IMR-90 (cell line): ENCODE measurements around the gene CTF1. TPM values are rescaled to one million over a fixed set of nuclear protein-coding genes. Genes with fewer than 3 reads are reported as not detected.

Experiments used
- ATAC-seq: fragments of 200-7000 bp; cut with Tn5 transposase; 2 replicates; pipeline ENCODE4 v1.9.1; 2020; ENCODE audit warnings: low read depth, mild to moderate bottlenecking, moderate library complexity
- BruUV-seq: library from RNA; stranded (reverse); fragments of 400-500 nt; replicated peaks from 2 replicates; lab custom pipeline; 2021; lab: Mats Ljungman, UMichigan
- CTCF ChIA-PET: fragments of 300-600 bp; formaldehyde crosslinking; extraction: SDS; loops from one replicate; lab custom pipeline; 2021; ENCODE audit warnings: antibody characterized with exemption; lab: Yijun Ruan, JAX
- POLR2A ChIA-PET: fragments of 300-600 bp; sonication (Branson Sonifier 250); formaldehyde crosslinking; loops from one replicate; lab custom pipeline; 2022; ENCODE audit warnings: antibody characterized with exemption; ENCODE audit not compliant: unreplicated experiment; lab: Charles Lee
- DNase-seq: peaks from one replicate; pipeline ENCODE4 v3.0.0; 2013
- H2AFZ ChIP-seq: replicated peaks from 2 replicates; pipeline ENCODE3; 2013; ENCODE audit warnings: low read length, mild to moderate bottlenecking; ENCODE audit not compliant: poor library complexity
- H2AK5ac ChIP-seq: 2 replicates; pipeline ENCODE4 v1.6.1; 2013; ENCODE audit warnings: low read depth, low read length, inconsistent platforms
- H2AK9ac ChIP-seq: replicated peaks from 2 replicates; pipeline ENCODE3; 2013; ENCODE audit warnings: mild to moderate bottlenecking, low read depth, low read length, moderate library complexity; ENCODE audit not compliant: poor library complexity
- H2BK120ac ChIP-seq: 2 replicates; pipeline ENCODE4 v1.6.1; 2013; ENCODE audit warnings: low read depth, low read length, inconsistent platforms
- H2BK15ac ChIP-seq: 3 replicates; pipeline ENCODE4 v1.6.1; 2013; ENCODE audit warnings: low read depth, low read length, inconsistent platforms
- H2BK20ac ChIP-seq: 2 replicates; pipeline ENCODE4 v1.6.1; 2013; ENCODE audit warnings: low read depth, mild to moderate bottlenecking, inconsistent platforms, low read length, moderate library complexity
- H2BK5ac ChIP-seq: 2 replicates; pipeline ENCODE4 v1.6.1; 2013; ENCODE audit warnings: mild to moderate bottlenecking, low read depth, low read length, inconsistent platforms; ENCODE audit not compliant: poor library complexity, severe bottlenecking
- H3K14ac ChIP-seq: replicated peaks from 2 replicates; pipeline ENCODE4 v1.6.1; 2013; ENCODE audit warnings: low read depth, low read length, inconsistent platforms
- H3K18ac ChIP-seq: 2 replicates; pipeline ENCODE4 v1.6.1; 2013; ENCODE audit warnings: low read depth, low read length, control low read depth
- H3K23ac ChIP-seq: 2 replicates; pipeline ENCODE4 v1.6.1; 2013; ENCODE audit warnings: low read depth, low read length, inconsistent platforms
- H3K27ac ChIP-seq: 2 replicates; pipeline ENCODE4 v1.5.1; 2013; ENCODE audit warnings: mild to moderate bottlenecking, control low read depth, low read length; ENCODE audit not compliant: insufficient read depth
- H3K27me3 ChIP-seq: 2 replicates; pipeline ENCODE4 v1.6.1; 2013; ENCODE audit warnings: low read length; ENCODE audit not compliant: control insufficient read depth, insufficient read depth
- H3K36me3 ChIP-seq: 2 replicates; pipeline ENCODE4 v1.6.1; 2013; ENCODE audit warnings: low read length, mixed read lengths; ENCODE audit not compliant: control insufficient read depth, insufficient read depth
- H3K4ac ChIP-seq: 2 replicates; pipeline ENCODE4 v1.6.1; 2013; ENCODE audit warnings: low read depth, low read length, inconsistent platforms
- H3K4me1 ChIP-seq: 2 replicates; pipeline ENCODE4 v1.6.1; 2013; ENCODE audit warnings: low read length, mixed read lengths; ENCODE audit not compliant: control insufficient read depth, insufficient read depth
- H3K4me2 ChIP-seq: 2 replicates; pipeline ENCODE4 v1.6.1; 2013; ENCODE audit warnings: low read depth, mild to moderate bottlenecking, control low read depth, low read length, moderate library complexity
- H3K4me3 ChIP-seq: 2 replicates; pipeline ENCODE4 v1.5.1; 2013; ENCODE audit warnings: low read depth, mild to moderate bottlenecking, control low read depth, low read length, moderate library complexity; ENCODE audit not compliant: insufficient read depth
- H3K56ac ChIP-seq: 2 replicates; pipeline ENCODE4 v1.6.1; 2013; ENCODE audit warnings: low read length, inconsistent platforms; ENCODE audit not compliant: insufficient read depth; ENCODE audit errors: extremely low read depth
- H3K79me1 ChIP-seq, 2 experiments: 2 replicates each; pipeline ENCODE4 v1.6.1; 2013; ENCODE audit warnings: low read length in 2 of 2, inconsistent platforms in 1 of 2, low read depth in 1 of 2
- H3K9ac ChIP-seq: 2 replicates; pipeline ENCODE4 v1.6.1; 2013; ENCODE audit warnings: low read depth, low read length, control low read depth
- H3K9me1 ChIP-seq: 2 replicates; pipeline ENCODE4 v1.6.1; 2013; ENCODE audit warnings: low read length, inconsistent platforms; ENCODE audit not compliant: insufficient read depth
- H3K9me3 ChIP-seq: 2 replicates; pipeline ENCODE4 v1.6.1; 2013; ENCODE audit warnings: low read length; ENCODE audit not compliant: control insufficient read depth, insufficient read depth
- H4K20me1 ChIP-seq: 2 replicates; pipeline ENCODE4 v1.6.1; 2013; ENCODE audit warnings: low read length, inconsistent platforms; ENCODE audit not compliant: insufficient read depth
- H4K5ac ChIP-seq: 2 replicates; pipeline ENCODE4 v1.6.1; 2013; ENCODE audit warnings: mild to moderate bottlenecking, low read depth, low read length, control low read depth
- H4K8ac ChIP-seq, 2 experiments: 2 replicates each; pipeline ENCODE4 v1.6.1; 2013; ENCODE audit warnings: low read depth in 2 of 2, low read length in 2 of 2, control low read depth in 1 of 2, inconsistent platforms in 1 of 2
- H4K91ac ChIP-seq: 2 replicates; pipeline ENCODE4 v1.6.1; 2013; ENCODE audit warnings: low read depth, low read length, inconsistent platforms; ENCODE audit not compliant: insufficient read depth
- BHLHE40 ChIP-seq: fragments of 150-350 bp; IDR thresholded peaks from 2 replicates; pipeline ENCODE4 v1.6.1; 2016; ENCODE audit warnings: mild to moderate bottlenecking, low read depth, low read length
- MAFK ChIP-seq: IDR thresholded peaks from 2 replicates; pipeline ENCODE4 v1.6.1; 2012; ENCODE audit warnings: low read depth, low read length, improper control_type of control experiment
- POLR2A ChIP-seq: IDR thresholded peaks from 2 replicates; pipeline ENCODE4 v1.6.1; 2012; ENCODE audit warnings: mild to moderate bottlenecking, low read depth, low read length
- RFX5 ChIP-seq: IDR thresholded peaks from 2 replicates; pipeline ENCODE4 v1.8.0; 2012; ENCODE audit warnings: low read depth, mild to moderate bottlenecking, low read length, moderate library complexity
- WGBS, 2 experiments: methylation state at CpG; one replicate each; pipeline versions ENCODE4 v1.1.5 to v1.1.7; 2013; ENCODE audit warnings: missing lambda C conversion rate in 2 of 2; ENCODE audit not compliant: insufficient read length in 1 of 2; ENCODE audit errors: extremely low coverage in 2 of 2; 5-methylcytosine and 5-hydroxymethylcytosine counted together
- dilution Hi-C: fragments of 300-500 bp; cut with HindIII; formaldehyde crosslinking; loops from one replicate; pipeline ENCODE4 v1.14.3; 2018; ENCODE audit warnings: low sequenced_read_pairs; ENCODE audit not compliant: unreplicated experiment
- in situ Hi-C: fragments of 300-500 bp; cut with MboI; formaldehyde crosslinking; loops from 3 replicates; pipeline ENCODE4 v1.14.3; 2019; ENCODE audit warnings: low sequenced_read_pairs, inconsistent platforms, mixed read lengths
- intact Hi-C: fragments of 100-400 bp; cut with micrococcal nuclease; formaldehyde crosslinking; loops from 2 replicates; pipeline ENCODE4 v1.10.0; 2022
- polyA plus RNA-seq, 3 experiments: library from polyadenylated mRNA; depleted of rRNA; stranded (reverse); fragments of >200 nt; gene quantifications; 2 replicates each; pipeline ENCODE4 v1.2.3, GENCODE V29; 2012; ENCODE audit warnings: low replicate concordance in 1 of 3
- total RNA-seq: library from RNA; depleted of rRNA; stranded (reverse); fragments of >200 nt; gene quantifications from 2 replicates; pipeline ENCODE4 v1.2.3, GENCODE V29; 2012
- TF ChIP-seq, protein P1 (sequence below): fragments of 150-350 bp; IDR thresholded peaks from 2 replicates; pipeline ENCODE4 v1.6.1; 2016; ENCODE audit warnings: low read depth, mild to moderate bottlenecking, low read length, moderate library complexity, borderline replicate concordance
- TF ChIP-seq, protein P2 (sequence below): fragments of 150-350 bp; IDR thresholded peaks from 2 replicates; pipeline ENCODE4 v1.6.1; 2017; ENCODE audit warnings: mild to moderate bottlenecking, antibody characterized with exemption, low read length, low read depth

Gene CTF1
- total and polyA plus RNA-seq, 2 of the 4 experiments (the other 2 are of a cell fraction), result 0.18 to 12.9 TPM

DNA sequence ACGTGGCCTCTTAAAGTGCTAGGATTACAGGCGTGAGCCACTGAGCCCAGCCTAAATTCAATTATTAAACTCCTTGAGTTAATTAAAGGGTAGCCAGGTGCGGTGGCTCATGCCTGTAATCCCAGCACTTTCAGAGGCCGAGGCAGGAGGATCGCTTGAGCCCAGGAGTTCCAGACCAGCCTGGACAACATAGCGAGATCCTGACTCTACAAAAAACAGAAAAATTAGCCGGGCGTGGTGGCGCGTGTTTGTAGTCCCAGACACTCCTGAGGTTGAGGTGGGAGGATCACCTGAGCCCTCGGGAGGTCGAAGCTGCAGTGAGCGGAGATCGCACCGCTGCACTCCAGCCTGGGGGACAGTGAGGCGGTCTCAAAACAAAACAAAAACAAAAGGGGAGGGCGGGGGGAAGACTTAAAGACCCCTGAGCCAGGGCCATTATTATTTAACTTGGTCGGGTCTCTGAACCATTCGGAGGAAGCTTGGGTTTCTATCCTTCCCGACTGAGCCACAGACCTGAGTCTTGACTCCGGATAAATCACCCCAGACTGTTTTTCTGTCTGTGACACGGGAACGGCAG, 22.1 kb upstream of the CTF1 start:
- H2AK9ac ChIP-seq, result peak overlapping the region; percentile 96
- peak overlapping the region; percentile 94 for H3K14ac ChIP-seq
- peak overlapping the region; percentile 80 for H2BK5ac ChIP-seq
- H3K56ac ChIP-seq, result peak overlapping the region; percentile 90
- H3K18ac ChIP-seq, result 0 out of 2 replicates have a peak overlapping the region, but pooled peaks have one; percentile 7
- TF ChIP-seq, protein P1, sequence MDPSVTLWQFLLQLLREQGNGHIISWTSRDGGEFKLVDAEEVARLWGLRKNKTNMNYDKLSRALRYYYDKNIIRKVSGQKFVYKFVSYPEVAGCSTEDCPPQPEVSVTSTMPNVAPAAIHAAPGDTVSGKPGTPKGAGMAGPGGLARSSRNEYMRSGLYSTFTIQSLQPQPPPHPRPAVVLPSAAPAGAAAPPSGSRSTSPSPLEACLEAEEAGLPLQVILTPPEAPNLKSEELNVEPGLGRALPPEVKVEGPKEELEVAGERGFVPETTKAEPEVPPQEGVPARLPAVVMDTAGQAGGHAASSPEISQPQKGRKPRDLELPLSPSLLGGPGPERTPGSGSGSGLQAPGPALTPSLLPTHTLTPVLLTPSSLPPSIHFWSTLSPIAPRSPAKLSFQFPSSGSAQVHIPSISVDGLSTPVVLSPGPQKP, result no peak
- TF ChIP-seq, protein P2, sequence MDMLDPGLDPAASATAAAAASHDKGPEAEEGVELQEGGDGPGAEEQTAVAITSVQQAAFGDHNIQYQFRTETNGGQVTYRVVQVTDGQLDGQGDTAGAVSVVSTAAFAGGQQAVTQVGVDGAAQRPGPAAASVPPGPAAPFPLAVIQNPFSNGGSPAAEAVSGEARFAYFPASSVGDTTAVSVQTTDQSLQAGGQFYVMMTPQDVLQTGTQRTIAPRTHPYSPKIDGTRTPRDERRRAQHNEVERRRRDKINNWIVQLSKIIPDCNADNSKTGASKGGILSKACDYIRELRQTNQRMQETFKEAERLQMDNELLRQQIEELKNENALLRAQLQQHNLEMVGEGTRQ, result no peak
- TF ChIP-seq MAFK, result no peak
- TF ChIP-seq POLR2A, result no peak
- no peak for TF ChIP-seq BHLHE40
- no peak for TF ChIP-seq RFX5
- H4K8ac ChIP-seq, result peak overlapping the region; percentile 72 to 91
- no peak overlapping the region for H2BK15ac ChIP-seq
- in situ Hi-C loops (no loop called here), dilution Hi-C loops (no loop called here), intact Hi-C loops (loop anchor here (2.0 kb wide), 3 partner anchors 20 to 70 kb away; partner anchors contain the start of gene BCL7C)
- BruUV-seq, result no TSS peak
- ChIA-PET POLR2A (interaction anchor here (0.6 to 1.9 kb wide), 2 partner anchors 49 to 69 kb away, joined by 4 to 11 read pairs; partner anchors contain the start of gene FBXL19), CTCF (interaction anchor here (0.6 to 1.2 kb wide), 3 partner anchors 18 to 60 kb away, joined by 3 to 4 read pairs (median 3); no protein-coding TSS in a partner anchor)
- 22% methylated on average over 10 of the region's 23 CpGs; no CpG with 5 or more reads in 1 of the 2 experiments for WGBS, 2 experiments
- DNase-seq, result no peak
- H3K4me2 ChIP-seq, result peak overlapping the region; percentile 92
- peak overlapping the region; percentile 82 for H3K4me3 ChIP-seq
- peak overlapping the region; percentile 91 for H3K27ac ChIP-seq
- H2AK5ac ChIP-seq, result peak overlapping the region; percentile 65; the same call in 1 of the 2 replicates
- no peak overlapping the region for H2BK20ac ChIP-seq
- H3K9me1 ChIP-seq, result peaks cover 4% of the 10 kb centered on the region; the same call in 1 of the 2 replicates
- H3K79me1 ChIP-seq, result peaks cover 23 to 51% of the 10 kb centered on the region in 2 experiments; a peak in 3 of 4 replicates
- peak overlapping the region; percentile 97 for H2AFZ ChIP-seq
- H2BK120ac ChIP-seq, result 0 out of 2 replicates have a peak overlapping the region, but pooled peaks have one; percentile 3
- H4K91ac ChIP-seq, result peak overlapping the region; percentile 69
- peak overlapping the region; percentile 93 for H3K9ac ChIP-seq
- H3K36me3 ChIP-seq, result peaks cover 7% of the 10 kb centered on the region; the same call in 1 of the 2 replicates
- no peaks in the 10 kb centered on the region for H3K9me3 ChIP-seq
- peak overlapping the region; percentile 92 for H3K4ac ChIP-seq
- H3K23ac ChIP-seq, result peak overlapping the region; percentile 88
- peak overlapping the region; percentile 51; the same call in 1 of the 2 replicates for H4K5ac ChIP-seq
- ATAC-seq, result no peak
- H3K27me3 ChIP-seq, result no peaks in the 10 kb centered on the region
- H4K20me1 ChIP-seq, result no peaks in the 10 kb centered on the region
- peaks cover 11% of the 10 kb centered on the region for H3K4me1 ChIP-seq
